Stimulated activated CD8-positive, alpha-beta memory T cell treated with anti-CD3 and anti-CD28 coated beads, Interleukin-15, amount 100 ng/mL, for 1 hour (primary cell): Measurements from ENCODE around the gene NCOA3.

Experiments
- DNase-seq: peaks from one replicate; pipeline ENCODE4 v3.0.0-alpha.2; 2020; ENCODE audit warnings: low read depth

The NCOA3 gene

DNA sequence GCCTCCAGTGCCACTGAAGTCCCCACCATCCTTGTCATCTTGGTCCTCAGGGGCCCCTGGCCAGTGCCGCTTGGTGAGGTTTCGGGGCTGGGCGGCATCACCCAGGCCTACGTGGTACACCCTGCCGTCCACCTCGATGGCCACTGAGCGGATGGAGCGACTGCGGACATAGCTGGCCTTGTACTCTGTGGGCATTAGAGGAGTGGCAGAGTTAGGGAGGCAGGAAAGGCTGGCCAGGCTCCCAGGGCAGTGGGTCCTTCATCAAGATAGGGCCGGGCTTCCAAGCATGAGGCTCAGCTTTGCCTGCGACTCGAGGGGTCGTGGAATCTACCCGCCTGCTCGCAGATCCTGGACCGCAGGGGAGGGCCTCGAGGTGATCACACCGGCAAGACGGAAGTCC lies 164.6 kb downstream of the NCOA3 start:
- DNase-seq = no peak

DNA sequence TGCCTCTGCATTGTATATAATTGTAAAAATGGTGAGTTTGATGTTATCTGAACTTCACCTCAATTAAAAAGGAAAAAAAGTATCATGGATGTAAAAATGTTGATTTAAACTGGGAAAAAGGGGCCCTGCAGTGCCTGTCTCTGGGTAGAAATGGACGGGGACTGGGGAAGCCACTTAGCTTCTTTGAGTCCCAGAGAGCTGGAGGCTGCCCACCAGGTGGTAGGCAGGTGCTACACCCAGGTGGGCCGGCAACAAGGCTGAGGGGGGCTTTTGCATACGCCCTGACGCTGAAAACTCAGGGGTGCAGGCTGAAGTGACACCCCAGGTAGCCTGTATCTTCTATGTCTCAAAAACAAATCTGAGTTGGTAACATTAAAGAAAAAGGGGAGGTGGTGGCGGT lies 165.4 kb downstream of the NCOA3 start:
- DNase-seq = no peak

DNA sequence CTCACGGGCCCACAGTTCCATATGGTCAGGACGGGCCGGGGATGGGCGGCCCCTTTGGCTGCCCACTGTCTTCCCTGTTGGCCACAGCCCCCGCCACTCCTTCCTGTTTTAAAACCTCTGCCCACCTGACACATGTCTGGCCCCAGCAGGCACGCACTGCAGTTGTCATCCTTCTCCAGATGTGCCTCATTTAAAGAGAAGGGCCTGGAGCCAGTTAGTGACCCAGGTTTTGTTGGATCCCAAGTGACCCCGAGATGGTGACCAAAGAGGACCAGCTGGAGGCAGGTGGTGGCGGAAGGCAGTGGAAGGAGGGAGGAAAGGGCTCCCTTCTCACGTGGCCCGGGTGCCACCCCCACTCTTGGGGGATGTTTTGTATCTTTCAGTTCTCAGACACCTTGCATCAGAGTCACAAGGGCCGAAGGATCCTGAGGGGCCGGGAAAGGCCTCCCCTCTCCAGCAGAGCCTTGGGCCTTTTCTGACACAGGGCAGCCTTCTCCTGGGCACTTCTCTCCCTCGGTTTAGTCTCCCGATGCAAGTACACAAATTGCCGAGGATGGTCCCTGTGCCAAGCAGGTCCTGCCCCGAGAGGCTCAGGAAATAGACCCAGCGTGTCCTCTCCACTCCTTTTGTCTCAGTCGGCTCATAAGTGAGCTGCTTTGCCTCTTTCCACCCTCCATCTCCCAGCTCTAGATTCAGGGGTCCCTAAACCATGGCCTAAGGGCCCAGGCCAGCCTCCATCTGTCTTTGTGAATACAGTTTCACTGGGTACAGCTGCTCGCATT lies 166.0 kb downstream of the NCOA3 start:
- DNase-seq = no peak

DNA sequence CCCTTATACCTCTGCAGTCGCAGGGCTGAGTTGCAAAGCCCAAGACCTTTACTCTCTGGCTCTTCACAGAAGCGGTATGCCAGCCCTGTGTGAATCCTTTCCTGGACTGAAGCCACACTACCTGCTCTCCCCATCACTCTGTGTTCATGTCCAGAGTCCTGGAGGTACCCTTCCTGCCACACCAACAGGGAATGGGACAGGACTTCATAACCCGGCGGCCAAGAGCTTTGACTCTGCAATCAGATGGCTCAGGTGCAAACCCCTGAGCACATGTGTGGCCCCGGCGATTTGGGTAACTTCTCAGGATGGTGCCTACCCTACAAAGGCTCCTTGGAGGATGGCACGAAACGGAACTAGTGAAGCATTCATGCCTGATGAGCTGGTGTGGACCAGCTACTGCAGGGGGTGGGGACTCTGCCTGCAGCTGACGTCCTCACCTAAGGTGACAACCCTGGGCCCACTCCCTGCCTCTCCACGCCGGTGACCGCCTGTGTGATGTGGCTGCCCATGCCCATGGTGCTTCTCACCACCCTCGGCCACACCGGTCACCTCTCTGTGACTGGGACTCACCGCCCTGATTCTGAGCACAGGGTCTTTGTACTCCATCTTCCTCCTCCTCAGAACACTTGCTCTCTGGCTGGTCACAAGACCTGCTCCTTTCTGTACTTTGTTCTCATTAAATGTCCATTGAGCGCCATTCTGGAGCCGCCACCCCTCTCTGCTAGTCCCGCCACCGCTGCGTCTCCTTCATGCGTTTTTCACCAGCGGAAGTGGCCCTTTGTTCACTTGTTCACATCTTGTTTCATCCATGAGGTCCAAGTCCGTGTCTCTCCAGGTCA lies 166.8 kb downstream of the NCOA3 start:
- DNase-seq = no peak

DNA sequence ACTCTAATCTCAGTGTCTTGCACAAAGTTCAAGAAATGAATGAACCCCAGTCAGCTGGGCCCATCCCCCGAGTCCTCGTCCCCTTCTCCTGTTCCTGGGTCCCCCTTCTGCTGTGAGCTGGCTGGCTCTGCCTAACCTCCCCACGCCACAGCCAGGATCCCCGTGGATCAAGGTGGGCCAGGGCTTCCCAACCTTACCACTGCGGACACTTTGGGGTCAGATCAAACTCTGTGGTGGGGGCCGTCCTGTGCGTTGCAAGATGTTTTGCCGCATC lies 167.4 kb downstream of the NCOA3 start:
- no peak for DNase-seq

DNA sequence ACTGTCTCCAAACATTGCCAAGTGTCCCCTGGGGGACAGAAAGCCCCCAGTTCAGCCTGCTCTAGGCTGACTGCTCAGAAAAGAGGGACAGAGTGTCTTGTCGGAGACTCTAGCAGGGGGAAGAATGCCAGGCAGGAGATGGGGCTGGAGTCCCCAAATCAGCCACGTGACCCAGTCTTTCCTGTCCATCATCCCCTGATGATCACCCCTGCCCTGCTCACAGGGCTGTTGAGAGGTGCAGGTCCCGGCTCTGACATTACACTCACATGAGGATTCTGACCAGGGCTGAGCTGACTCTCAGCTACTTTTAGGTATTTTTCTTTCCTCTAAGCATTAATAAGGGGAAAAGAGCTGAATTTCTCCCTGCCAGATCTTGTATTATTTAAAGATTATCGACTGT lies 167.8 kb downstream of the NCOA3 start:
- no peak for DNase-seq

DNA sequence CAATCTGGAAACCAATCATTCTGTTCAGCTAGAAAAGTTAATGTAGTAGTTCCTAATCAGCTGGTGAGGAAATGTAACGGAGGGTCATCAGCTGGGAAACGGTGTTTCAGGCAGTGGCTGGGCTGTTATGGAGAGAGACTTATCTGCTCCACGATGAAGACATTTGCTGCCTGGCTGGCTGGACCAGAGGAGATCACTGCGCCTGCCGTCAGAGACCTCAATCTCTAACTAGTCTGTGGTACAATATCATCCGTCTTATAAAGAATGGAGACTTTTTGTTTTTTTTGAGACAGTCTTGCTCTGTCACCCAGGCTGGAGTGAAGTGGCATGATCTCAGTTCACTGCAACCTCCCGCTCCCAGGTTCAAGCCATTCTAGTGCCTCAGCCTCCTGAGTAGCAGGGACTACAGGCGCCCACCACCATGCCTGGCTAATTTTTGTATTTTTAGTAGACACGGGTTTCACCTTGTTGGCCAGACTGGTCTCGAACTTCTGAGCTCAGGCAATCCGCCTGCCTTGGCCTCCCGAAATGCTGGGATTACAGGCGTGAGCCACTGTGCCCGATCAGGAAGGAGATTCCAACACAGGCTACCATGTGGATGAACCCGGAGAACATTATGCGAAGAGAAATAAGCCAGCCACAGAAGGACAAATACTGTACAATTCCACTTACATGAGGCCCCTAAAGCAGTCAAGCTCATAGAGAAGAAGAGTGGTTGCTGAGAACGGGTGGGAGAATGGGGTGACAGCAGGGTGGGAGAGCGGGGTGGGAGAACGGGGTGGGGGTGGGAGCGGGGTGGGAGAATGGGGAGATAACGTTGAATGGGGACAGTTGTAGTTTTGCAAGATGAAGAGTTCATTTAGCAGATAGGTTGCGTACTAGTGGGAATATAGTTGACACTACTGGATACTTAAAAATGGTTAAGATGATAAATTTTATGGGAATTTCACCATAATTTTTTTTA lies 168.5 kb downstream of the NCOA3 start:
- DNase-seq = no peak

DNA sequence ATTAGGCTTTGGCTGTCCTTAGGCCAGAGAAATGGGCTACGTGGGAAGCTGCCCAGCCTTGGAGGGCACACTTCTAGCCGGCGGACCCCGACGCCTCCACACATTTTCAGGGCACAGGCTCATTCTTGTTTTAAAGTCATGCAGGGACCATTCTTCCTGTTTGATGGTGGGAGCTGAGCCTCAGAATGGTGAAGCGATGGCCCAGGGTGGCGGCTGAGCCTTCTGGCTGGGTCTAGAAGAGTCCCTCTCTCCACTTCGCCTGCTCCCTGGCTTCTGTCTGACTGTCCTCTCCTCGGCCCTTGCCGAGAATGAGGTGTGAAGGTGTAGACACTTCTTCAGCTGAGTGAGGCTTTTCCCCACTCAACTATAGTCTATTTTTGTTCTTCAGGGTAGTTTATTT lies 169.2 kb downstream of the NCOA3 start:
- no peak for DNase-seq

DNA sequence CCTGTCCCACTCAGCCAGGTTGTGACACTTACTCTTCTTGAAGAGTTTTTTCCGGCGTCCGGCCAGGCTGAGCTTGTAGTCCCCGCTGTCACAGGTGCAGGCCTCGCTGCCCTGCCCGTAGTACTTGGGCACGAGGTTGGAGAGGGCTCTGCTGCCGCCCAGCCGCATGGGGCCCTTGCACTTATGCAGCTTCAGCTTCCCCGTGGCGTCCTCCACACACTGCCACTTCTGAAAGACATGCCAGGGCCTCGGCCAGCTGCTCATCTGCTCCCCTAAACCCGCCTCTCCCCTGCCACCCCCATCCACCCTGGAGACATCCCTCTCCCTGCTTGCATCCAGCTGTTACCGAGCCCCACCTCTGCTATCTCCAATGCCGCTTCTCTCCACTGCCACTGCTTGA lies 170.5 kb downstream of the NCOA3 start:
- DNase-seq = no peak

DNA sequence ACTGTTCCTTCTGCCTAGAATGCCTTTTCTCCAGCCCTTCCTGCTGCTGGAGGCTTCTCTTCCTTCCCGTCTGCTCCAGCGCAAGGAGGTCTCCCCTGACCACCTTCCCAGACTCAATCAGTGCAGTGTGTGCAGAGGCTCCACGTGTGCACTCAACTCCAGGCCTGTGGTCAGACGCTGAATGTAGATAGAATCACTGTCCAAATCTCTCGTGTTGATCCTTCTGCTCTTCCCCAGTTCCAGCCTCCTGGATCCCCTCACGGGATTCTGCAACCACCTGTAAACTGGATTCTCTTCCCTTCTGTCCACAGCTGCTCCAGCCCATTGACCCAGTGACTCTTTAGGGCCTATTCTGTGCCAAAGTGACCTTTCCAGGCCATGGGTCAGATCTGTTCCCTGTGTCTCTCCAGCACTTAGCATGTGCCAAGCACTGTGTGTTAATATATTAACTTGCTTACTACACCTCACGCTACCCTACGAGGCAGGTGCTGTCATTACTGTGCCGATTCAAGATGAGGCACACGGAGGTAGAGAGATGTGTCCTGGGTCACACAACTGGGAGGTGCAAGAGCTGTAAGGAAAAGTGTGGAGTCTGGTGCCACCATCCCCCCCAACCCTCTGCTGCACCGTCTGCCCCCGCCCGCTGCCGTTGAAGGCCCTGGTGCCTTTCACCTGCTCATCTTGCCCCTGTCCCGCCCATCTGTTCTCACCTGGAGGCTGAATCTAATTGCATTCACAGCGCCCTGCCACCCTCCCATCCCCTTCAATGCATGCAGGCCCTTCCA lies 171.4 kb downstream of the NCOA3 start:
- DNase-seq = no peak

DNA sequence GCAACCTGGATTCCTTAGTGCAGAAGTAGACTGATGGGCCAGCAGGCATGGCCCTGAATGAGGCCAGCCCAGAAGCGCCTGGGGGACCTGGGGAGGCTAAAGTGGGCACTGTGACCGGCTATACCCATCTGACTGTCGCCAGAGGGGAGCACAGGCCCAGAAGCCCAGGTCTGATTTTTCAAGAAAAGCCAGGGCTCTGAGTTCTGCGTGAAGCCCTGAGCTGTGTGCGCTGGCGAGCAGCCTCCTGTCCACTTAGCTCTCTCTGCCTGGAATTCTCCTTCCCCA lies 171.9 kb downstream of the NCOA3 start:
- no peak for DNase-seq

DNA sequence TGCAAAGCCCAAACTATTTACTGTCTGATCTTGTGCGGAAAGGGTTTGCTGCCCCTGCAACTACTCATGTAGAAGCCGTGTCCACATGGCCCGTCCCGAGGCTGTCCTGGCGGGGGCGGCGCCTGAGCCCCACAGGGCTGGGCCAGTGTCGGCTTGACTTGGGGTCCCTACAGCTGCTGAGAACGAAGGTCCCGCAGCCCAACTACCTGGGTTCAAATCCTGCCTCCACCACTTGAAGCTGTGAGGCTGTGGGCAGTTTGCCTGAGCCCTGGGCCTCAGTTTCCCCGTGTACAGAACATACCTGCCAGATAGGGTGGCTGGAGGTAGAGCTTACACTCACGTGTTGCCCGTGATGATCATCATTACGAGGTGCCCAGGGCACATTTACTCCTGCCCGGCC lies 172.5 kb downstream of the NCOA3 start:
- DNase-seq = no peak

DNA sequence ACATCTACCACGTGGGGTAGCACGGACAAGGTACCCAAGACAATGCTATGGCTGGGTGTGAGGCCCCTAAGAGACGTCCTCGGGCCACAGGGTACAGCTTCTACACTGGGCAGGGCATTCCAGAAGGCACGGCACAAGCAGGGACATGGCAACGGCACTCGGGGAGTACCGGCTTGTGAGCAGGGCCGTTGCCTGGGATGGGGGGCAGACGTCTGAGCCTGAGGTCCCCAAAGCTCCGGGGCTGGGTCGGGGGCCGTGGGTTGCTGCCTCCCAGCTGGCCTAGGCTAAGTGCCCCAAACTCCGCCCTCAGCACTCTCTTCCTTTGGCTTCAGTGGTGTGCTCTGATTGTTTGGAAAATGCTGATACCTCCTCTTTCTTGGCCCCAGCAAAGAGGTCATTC lies 173.0 kb downstream of the NCOA3 start:
- DNase-seq = no peak

DNA sequence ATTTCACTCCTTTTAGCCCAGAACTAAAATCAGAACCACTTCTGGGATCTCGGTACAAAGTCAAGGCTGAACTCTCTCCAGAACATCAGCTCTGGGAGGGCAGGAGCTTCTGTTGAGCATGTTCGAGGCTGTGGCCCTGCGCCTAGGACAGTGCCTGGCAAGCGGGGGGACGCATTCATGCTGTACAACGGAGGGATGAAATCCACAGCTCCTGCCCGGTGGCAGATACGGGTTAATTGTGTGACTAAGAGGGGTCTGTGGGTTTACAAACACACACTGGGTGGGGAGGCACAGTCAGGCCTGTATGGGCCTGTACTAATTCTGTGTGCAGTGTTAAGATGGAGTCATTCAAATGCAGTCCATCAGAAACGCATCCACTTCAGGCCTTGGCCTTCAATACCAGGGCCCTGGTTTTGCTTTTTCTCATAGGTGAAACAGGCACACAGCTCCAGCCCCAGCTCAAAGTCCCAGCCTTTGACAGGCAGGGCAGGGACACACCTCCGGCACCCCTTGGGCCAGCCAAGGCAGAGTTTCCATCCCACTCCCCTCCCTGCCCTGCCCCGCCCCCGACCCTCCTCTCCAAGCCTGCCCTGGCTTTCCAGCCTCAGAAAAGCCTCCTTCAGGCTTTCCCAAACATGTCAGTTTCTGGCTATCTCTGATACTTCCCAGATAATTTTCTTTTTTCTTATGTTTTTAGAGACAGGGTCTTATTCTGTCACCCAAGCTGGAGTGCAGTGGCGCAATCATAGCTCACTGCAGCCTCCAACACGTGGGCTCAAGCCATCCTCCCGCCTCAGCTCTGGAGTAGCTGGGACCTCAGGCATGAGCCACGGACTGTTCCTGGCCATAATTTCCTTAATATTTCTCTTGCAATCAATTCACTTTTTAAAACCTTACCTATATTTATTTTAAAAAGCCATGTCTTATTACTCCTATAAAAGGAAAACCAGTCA lies 173.8 kb downstream of the NCOA3 start:
- DNase-seq = no peak

DNA sequence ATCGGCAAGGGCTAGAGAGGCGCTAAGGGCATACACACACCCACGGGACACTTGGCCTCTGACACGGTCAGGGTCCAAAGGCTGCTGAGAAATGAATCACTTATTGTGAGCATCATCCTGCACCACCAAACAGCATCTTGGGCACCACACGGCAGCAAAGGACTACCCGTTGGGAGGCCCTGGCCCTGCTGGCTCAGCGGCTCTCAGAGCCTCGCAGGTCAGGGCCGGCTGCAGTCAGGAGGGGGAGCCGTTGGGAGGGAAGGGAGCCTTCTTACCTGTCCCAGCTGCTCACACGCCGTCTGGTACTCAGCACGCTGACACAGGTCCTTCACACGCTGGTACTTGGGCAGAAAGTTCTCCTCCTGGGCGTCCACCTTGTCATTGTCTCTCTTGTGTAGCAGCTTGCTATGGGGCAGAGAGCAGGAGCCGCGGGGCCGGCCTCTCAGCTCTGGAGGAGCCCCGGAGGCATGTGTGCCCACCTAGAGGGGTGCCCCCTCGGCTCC lies 174.6 kb downstream of the NCOA3 start:
- DNase-seq = no peak

DNA sequence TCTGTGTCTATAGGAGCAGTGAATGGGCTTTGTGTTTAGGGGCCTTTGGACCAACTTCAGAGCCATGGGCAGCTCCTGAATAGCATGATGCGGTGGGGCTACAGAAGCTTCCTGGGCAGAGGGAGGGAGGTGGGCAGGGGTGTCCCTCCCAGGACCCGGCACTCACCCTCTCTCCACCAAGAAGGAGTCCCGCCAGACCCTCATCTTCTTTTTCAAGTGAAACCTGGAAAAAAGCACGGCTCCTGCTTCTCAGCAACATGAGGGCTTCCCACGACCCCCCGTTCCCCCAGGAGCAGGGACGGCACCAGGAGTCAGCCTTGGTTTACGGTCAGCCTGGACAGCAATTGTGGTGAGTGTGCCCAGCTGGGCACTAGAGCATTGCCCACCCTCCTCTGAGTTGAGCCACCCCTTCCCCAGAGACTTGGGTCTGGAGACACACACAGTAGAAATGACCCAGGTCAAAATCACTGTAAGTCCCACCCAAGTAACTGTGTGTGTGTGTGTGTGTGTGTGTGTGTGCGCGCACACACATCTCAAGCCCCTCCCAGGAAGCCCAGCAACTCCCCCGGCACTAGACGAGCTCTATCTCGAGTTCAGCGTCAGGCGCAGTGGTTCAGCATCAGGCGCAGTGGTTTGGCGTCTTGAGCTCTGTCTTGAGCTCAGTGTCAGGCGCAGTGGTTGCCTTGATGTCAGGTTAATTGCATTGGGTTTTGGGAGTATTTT lies 175.4 kb downstream of the NCOA3 start:
- no peak for DNase-seq

DNA sequence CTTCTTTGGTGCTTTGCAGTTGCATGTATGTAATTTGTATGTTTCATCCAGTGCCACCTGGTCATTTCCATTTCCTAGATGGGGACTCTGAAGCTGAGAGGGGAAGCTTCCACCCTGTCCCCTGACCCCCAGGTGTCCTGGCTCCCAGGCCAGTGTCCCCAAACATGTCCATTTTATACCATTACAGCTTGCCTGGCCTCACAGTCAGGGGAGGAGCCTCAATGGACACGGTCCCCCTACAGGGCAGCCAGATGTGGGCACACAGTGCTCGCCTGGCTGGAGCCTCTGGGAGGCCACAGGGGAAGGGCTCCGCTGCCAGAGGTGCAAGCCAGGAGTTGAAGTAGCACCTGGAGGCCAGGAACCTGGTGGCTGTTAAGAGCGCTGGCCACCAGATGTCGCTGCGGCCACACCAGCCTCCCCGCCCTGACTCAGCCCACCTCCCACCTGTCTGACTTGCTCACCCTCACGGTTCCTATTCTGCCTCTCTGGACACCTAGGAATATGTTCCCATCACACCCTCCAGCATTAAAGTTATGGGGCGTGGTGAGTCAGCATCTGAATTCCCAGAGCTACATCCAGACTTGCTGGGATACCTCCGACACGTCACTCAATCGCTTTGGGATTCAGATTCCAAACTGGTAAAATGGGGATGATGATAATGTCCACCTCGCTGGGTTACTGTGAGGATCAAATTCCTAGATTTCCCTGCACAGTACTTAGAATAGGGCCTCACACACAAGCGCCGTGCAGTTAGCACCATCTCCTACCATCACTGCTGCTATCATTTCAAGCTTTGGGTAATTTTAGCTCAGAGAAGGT lies 176.2 kb downstream of the NCOA3 start:
- peak; percentile 24 for DNase-seq

DNA sequence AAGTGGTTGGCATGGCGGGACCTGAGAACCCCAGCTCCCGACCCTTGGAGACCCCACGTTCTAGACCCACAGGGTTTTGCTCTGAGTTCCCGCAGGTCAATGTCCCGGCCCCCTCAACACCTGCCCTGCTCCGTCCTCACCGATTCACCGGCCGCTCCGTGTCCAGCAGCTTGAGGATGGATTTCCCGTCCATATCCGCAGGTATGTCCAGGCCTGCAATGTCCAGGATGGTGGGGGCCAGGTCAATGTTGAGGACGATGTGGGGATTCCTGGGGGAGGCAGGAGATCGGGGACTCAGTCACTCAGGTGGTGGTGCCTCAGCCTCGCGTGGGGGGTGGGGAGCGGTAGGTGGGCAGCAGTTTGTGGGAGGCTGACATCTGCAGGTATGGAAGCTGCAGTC lies 176.8 kb downstream of the NCOA3 start:
- no peak for DNase-seq

DNA sequence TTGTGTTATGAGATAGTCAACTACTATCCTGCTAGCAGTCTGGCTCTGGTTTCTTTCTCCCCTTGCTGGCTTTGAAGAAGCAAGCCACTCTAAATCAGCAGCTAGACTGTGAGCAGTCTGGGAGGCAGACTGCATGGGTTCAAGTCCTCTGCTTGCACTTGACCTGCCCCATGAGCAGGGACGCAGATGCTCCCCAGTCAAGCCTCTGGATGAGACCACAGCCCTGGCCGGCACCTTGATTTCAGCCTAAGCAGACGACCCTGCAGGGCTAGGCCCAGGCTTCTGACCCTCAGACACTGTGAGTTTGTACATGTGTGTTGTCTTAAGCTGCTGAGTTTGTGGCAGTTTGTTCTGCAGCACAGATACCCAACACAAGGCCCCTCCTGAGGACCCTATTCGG lies 177.8 kb downstream of the NCOA3 start:
- no peak for DNase-seq
